Measurements from ENCODE around the gene DENND4C. TPM values are rescaled to one million over a fixed set of nuclear protein-coding genes. Genes with fewer than 3 reads are reported as not detected.

The DENND4C gene
- total RNA-seq, 6 experiments from 2014 or later: 16.5 to 20.6 (median 19.3) TPM

- no peaks in the 10 kb centered on the region; the same call in 1 of the 2 replicates for H3K27me3 Mint-ChIP-seq (ENCODE audit: insufficient read depth)
- peaks cover 11% of the 10 kb centered on the region for H3K36me3 Mint-ChIP-seq (ENCODE audit: low read depth)
- no peak for DNase-seq
- no peak overlapping the region for H3K27ac Mint-ChIP-seq
- H3K4me1 Mint-ChIP-seq (ENCODE audit: low read depth): no peaks in the 10 kb centered on the region
- no peak overlapping the region for H3K4me3 Mint-ChIP-seq
- no peaks in the 10 kb centered on the region for H3K9me3 Mint-ChIP-seq
- TF ChIP-seq, protein P1, sequence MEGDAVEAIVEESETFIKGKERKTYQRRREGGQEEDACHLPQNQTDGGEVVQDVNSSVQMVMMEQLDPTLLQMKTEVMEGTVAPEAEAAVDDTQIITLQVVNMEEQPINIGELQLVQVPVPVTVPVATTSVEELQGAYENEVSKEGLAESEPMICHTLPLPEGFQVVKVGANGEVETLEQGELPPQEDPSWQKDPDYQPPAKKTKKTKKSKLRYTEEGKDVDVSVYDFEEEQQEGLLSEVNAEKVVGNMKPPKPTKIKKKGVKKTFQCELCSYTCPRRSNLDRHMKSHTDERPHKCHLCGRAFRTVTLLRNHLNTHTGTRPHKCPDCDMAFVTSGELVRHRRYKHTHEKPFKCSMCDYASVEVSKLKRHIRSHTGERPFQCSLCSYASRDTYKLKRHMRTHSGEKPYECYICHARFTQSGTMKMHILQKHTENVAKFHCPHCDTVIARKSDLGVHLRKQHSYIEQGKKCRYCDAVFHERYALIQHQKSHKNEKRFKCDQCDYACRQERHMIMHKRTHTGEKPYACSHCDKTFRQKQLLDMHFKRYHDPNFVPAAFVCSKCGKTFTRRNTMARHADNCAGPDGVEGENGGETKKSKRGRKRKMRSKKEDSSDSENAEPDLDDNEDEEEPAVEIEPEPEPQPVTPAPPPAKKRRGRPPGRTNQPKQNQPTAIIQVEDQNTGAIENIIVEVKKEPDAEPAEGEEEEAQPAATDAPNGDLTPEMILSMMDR (IDR thresholded peaks at IDR 0.05): no peak
Observed at GRCh38 chr9:19320495-19320894, 90.0 kb downstream of the DENND4C start.

DNA sequence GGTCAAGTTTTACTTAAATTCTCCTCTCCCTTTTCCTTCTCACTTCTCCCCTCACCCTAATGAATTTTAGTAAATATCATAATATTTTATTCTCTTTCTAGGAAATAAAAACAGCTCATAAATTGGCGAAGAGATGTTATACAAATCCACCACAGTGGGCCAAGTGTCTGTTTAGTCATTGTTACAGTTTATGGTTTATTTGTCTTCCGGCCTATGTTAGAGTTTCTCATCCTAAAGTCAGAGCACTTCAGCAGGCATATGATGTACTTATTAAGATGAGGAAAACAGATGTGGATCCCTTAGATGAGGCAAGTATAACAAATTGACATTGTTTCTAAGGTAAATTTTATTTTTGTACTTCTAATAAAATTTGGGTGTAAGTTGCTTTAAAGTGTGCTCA lies 101.4 kb downstream of the DENND4C start:
- Mint-ChIP-seq H3K36me3 (ENCODE audit: low read depth) (peaks cover 6% of the 10 kb centered on the region; the same call in 1 of the 2 replicates), H3K4me3 (no peak overlapping the region), H3K9me3 (no peaks in the 10 kb centered on the region), H3K27me3 (ENCODE audit: insufficient read depth) (no peaks in the 10 kb centered on the region), H3K4me1 (ENCODE audit: low read depth) (no peaks in the 10 kb centered on the region), H3K27ac (no peak overlapping the region)
- TF ChIP-seq, protein P1 (IDR thresholded peaks at IDR 0.05): no peak
- DNase-seq: no peak

- no peak overlapping the region for H3K27ac Mint-ChIP-seq
- H3K27me3 Mint-ChIP-seq (ENCODE audit: insufficient read depth): no peaks in the 10 kb centered on the region
- no peaks in the 10 kb centered on the region for H3K9me3 Mint-ChIP-seq
- H3K4me3 Mint-ChIP-seq: no peak overlapping the region
- DNase-seq: no peak
- TF ChIP-seq, protein P1 (IDR thresholded peaks at IDR 0.05): no peak
- no peaks in the 10 kb centered on the region; the same call in 1 of the 2 replicates for H3K36me3 Mint-ChIP-seq (ENCODE audit: low read depth)
- no peaks in the 10 kb centered on the region for H3K4me1 Mint-ChIP-seq (ENCODE audit: low read depth)
Observed at GRCh38 chr9:19336166-19336565, 105.7 kb downstream of the DENND4C start.

DNA sequence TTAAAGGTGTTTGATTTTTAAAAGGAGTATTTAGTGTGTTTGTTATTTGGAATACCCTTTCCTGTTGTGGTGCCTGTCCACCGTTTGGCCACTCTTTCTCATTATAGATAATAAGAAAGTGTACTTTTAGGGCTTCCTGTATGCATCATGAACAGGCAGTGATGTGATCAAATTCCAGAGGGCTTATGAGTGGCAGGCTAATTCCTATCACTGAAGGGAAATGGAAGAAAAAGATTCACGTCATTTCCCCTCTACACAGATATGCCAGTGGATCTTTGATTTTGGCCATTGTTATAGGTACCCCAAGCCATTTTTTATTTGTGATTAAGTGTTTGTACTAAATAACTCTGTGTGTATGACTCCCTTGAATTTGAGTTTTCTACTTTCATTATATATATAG lies 112.5 kb downstream of the DENND4C start:
- DNase-seq: no peak
- H3K4me3 Mint-ChIP-seq: no peak overlapping the region
- TF ChIP-seq, protein P1 (IDR thresholded peaks at IDR 0.05): no peak
- no peaks in the 10 kb centered on the region; the same call in 1 of the 2 replicates for H3K36me3 Mint-ChIP-seq (ENCODE audit: low read depth)
- no peaks in the 10 kb centered on the region for H3K9me3 Mint-ChIP-seq
- H3K27me3 Mint-ChIP-seq (ENCODE audit: insufficient read depth): no peaks in the 10 kb centered on the region; the same call in 1 of the 2 replicates
- H3K4me1 Mint-ChIP-seq (ENCODE audit: low read depth): no peaks in the 10 kb centered on the region
- H3K27ac Mint-ChIP-seq: no peak overlapping the region

DNA sequence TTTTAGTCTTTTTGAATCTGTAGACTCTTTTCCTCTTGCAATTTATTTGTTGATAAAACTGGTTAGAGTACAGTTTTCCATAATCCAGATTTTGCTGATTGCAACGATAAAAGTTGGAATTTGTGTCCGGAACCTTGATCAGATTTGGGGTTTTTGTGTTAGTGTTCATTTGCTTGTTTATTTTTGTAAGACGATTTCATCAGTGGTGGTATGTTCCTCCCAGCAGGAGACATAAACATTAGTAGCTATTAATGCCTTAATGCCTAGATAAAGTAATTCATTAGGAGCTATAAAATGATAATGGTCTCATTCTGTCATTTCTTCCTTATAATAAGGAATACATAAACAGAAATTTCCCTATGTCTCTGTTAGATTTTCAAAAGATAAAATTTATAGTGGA lies 128.2 kb downstream of the DENND4C start:
- peaks cover 12% of the 10 kb centered on the region for H3K4me1 Mint-ChIP-seq (ENCODE audit: low read depth)
- DNase-seq: no peak
- no peaks in the 10 kb centered on the region for H3K27me3 Mint-ChIP-seq (ENCODE audit: insufficient read depth)
- TF ChIP-seq, protein P1 (IDR thresholded peaks at IDR 0.05): no peak
- no peak overlapping the region for H3K27ac Mint-ChIP-seq
- H3K36me3 Mint-ChIP-seq (ENCODE audit: low read depth): peaks cover 5% of the 10 kb centered on the region
- H3K4me3 Mint-ChIP-seq: no peak overlapping the region
- no peaks in the 10 kb centered on the region for H3K9me3 Mint-ChIP-seq

- Mint-ChIP-seq H3K27me3 (ENCODE audit: insufficient read depth) (no peaks in the 10 kb centered on the region; the same call in 1 of the 2 replicates), H3K9me3 (no peaks in the 10 kb centered on the region), H3K36me3 (ENCODE audit: low read depth) (peaks cover 18% of the 10 kb centered on the region), H3K4me1 (ENCODE audit: low read depth) (peaks cover 10% of the 10 kb centered on the region), H3K27ac (no peak overlapping the region), H3K4me3 (no peak overlapping the region)
- DNase-seq: no peak
- TF ChIP-seq, protein P1 (IDR thresholded peaks at IDR 0.05): no peak
Observed at GRCh38 chr9:19369107-19369506, 138.6 kb downstream of the DENND4C start.

Data from HFFc6 (cell line).